ENCODE results near the gene SPSB1. TPM values are rescaled to one million over a fixed set of nuclear protein-coding genes. Genes with fewer than 3 reads are reported as not detected.

Gene SPSB1
- total RNA-seq, 1 experiment from 2014 or later = 33.8 TPM

- POLR2A ChIA-PET (ENCODE audit: unreplicated experiment) = no interaction called here
- CTCF ChIA-PET = no interaction called here
- no peak overlapping the region for H2AFZ ChIP-seq
- no peaks in the 10 kb centered on the region for H3K27me3 ChIP-seq (ENCODE audit: insufficient read depth, low read depth)
- H3K4me3 ChIP-seq = no peak overlapping the region
- peak overlapping the region; percentile 45 for H3K4me2 ChIP-seq
- peak overlapping the region; percentile 13 for H3K27ac ChIP-seq
- peaks cover 28% of the 10 kb centered on the region for H3K4me1 ChIP-seq (replicated peaks; ENCODE audit: insufficient read depth)
- peaks cover 16% of the 10 kb centered on the region for H3K79me2 ChIP-seq (ENCODE audit: low read depth)
- H4K20me1 ChIP-seq (ENCODE audit: insufficient read depth) = no peaks in the 10 kb centered on the region
- intact Hi-C loops (cut with micrococcal nuclease; ENCODE audit: unreplicated experiment) = no loop called here
- DNase-seq = peak in 1 of 2 experiments; percentile 58
- no TSS peak for BruUV-seq (replicated peaks)
- no peak for TF ChIP-seq EZH2 (IDR thresholded peaks at IDR 0.05; ENCODE audit: low read depth)
- TF ChIP-seq, protein P1, sequence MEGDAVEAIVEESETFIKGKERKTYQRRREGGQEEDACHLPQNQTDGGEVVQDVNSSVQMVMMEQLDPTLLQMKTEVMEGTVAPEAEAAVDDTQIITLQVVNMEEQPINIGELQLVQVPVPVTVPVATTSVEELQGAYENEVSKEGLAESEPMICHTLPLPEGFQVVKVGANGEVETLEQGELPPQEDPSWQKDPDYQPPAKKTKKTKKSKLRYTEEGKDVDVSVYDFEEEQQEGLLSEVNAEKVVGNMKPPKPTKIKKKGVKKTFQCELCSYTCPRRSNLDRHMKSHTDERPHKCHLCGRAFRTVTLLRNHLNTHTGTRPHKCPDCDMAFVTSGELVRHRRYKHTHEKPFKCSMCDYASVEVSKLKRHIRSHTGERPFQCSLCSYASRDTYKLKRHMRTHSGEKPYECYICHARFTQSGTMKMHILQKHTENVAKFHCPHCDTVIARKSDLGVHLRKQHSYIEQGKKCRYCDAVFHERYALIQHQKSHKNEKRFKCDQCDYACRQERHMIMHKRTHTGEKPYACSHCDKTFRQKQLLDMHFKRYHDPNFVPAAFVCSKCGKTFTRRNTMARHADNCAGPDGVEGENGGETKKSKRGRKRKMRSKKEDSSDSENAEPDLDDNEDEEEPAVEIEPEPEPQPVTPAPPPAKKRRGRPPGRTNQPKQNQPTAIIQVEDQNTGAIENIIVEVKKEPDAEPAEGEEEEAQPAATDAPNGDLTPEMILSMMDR (conservative IDR thresholded peaks at IDR 0.05) = no peak
- H3F3A ChIP-seq (ENCODE audit: insufficient read depth, low read depth) = peaks cover 8% of the 10 kb centered on the region; the same call in 1 of the 2 replicates
- no peaks in the 10 kb centered on the region for H3K9me3 ChIP-seq (ENCODE audit: insufficient read depth, low read depth)
- H3K9me2 ChIP-seq (ENCODE audit: insufficient read depth) = no peaks in the 10 kb centered on the region
- no peaks in the 10 kb centered on the region for H3K36me3 ChIP-seq (ENCODE audit: low read depth)
Measured at GRCh38 chr1:9345471-9345870, 52.8 kb downstream of the SPSB1 start.

GRCh38 chr1:9345922-9346321 is 53.2 kb downstream of the SPSB1 start:
- H2AFZ ChIP-seq = no peak overlapping the region
- intact Hi-C loops (cut with micrococcal nuclease; ENCODE audit: unreplicated experiment) = loop anchor here (1.0 kb wide), 1 partner anchor 29 kb away; no protein-coding TSS in a partner anchor
- H3K27me3 ChIP-seq (ENCODE audit: insufficient read depth, low read depth) = no peaks in the 10 kb centered on the region
- peak; percentile 22 to 79 for DNase-seq
- H3K4me1 ChIP-seq (replicated peaks; ENCODE audit: insufficient read depth) = peaks cover 28% of the 10 kb centered on the region
- peaks cover 8% of the 10 kb centered on the region; the same call in 1 of the 2 replicates for H3F3A ChIP-seq (ENCODE audit: insufficient read depth, low read depth)
- BruUV-seq (replicated peaks) = no TSS peak
- ChIA-PET POLR2A (ENCODE audit: unreplicated experiment) (no interaction called here), CTCF (no interaction called here)
- peaks cover 16% of the 10 kb centered on the region for H3K79me2 ChIP-seq (ENCODE audit: low read depth)
- no peak overlapping the region for H3K4me3 ChIP-seq
- peak overlapping the region; percentile 45 for H3K4me2 ChIP-seq
- H3K36me3 ChIP-seq (ENCODE audit: low read depth) = no peaks in the 10 kb centered on the region
- TF ChIP-seq, protein P1 (conservative IDR thresholded peaks at IDR 0.05) = no peak
- TF ChIP-seq EZH2 (IDR thresholded peaks at IDR 0.05; ENCODE audit: low read depth) = no peak
- H3K9me3 ChIP-seq (ENCODE audit: insufficient read depth, low read depth) = no peaks in the 10 kb centered on the region
- no peaks in the 10 kb centered on the region for H4K20me1 ChIP-seq (ENCODE audit: insufficient read depth)
- peak overlapping the region; percentile 41 for H3K27ac ChIP-seq
- H3K9me2 ChIP-seq (ENCODE audit: insufficient read depth) = no peaks in the 10 kb centered on the region

GRCh38 chr1:9346566-9346965 is 53.9 kb downstream of the SPSB1 start:
- no peak for DNase-seq
- Histone ChIP-seq H3K4me3 (no peak overlapping the region), H2AFZ (no peak overlapping the region), H3K27ac (peak overlapping the region; percentile 41), H3F3A (ENCODE audit: insufficient read depth, low read depth) (peaks cover 13% of the 10 kb centered on the region; the same call in 1 of the 2 replicates), H4K20me1 (ENCODE audit: insufficient read depth) (peaks cover 6% of the 10 kb centered on the region; the same call in 1 of the 2 replicates), H3K36me3 (ENCODE audit: low read depth) (no peaks in the 10 kb centered on the region), H3K4me1 (replicated peaks; ENCODE audit: insufficient read depth) (peaks cover 33% of the 10 kb centered on the region), H3K4me2 (peak overlapping the region; percentile 45), H3K9me3 (ENCODE audit: insufficient read depth, low read depth) (no peaks in the 10 kb centered on the region), H3K9me2 (ENCODE audit: insufficient read depth) (no peaks in the 10 kb centered on the region), H3K27me3 (ENCODE audit: insufficient read depth, low read depth) (no peaks in the 10 kb centered on the region), H3K79me2 (ENCODE audit: low read depth) (peaks cover 16% of the 10 kb centered on the region)
- BruUV-seq (replicated peaks) = no TSS peak
- POLR2A ChIA-PET (ENCODE audit: unreplicated experiment) = no interaction called here
- TF ChIP-seq, protein P1 (conservative IDR thresholded peaks at IDR 0.05) = no peak
- TF ChIP-seq EZH2 (IDR thresholded peaks at IDR 0.05; ENCODE audit: low read depth) = no peak
- intact Hi-C loops (cut with micrococcal nuclease; ENCODE audit: unreplicated experiment) = loop anchor here (1.0 kb wide), 1 partner anchor 29 kb away; no protein-coding TSS in a partner anchor
- CTCF ChIA-PET = no interaction called here
